Measurements from ENCODE around the gene AP3B1.

DNA sequence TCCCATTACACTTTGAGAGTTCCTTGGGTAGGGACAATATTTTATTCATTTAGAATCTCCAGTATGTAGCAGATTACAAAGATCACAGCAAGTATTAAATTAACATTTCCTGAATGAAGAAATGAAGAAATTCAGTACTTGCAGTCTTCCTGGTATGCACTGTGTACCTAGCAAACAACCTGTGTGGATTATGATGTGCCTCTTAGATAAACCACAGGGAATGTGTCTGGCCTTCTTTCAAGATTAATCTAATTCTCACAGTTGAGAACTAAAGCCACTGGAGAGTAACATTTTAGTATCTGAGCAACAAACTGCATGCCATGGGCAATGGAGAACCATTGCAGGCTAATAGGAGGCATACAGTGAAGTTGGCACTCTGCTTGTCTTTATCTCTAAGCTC lies 199.4 kb downstream of the AP3B1 start:
- TF ChIP-seq, protein P1, sequence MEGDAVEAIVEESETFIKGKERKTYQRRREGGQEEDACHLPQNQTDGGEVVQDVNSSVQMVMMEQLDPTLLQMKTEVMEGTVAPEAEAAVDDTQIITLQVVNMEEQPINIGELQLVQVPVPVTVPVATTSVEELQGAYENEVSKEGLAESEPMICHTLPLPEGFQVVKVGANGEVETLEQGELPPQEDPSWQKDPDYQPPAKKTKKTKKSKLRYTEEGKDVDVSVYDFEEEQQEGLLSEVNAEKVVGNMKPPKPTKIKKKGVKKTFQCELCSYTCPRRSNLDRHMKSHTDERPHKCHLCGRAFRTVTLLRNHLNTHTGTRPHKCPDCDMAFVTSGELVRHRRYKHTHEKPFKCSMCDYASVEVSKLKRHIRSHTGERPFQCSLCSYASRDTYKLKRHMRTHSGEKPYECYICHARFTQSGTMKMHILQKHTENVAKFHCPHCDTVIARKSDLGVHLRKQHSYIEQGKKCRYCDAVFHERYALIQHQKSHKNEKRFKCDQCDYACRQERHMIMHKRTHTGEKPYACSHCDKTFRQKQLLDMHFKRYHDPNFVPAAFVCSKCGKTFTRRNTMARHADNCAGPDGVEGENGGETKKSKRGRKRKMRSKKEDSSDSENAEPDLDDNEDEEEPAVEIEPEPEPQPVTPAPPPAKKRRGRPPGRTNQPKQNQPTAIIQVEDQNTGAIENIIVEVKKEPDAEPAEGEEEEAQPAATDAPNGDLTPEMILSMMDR (conservative IDR thresholded peaks at IDR 0.05), result no peak
- no peak for TF ChIP-seq ZFX (IDR thresholded peaks at IDR 0.05)

Data from C4-2B (cell line).